LNCaP clone FGC (cell line): Measurements from ENCODE around the gene FAM181B.

Source experiments
- DNase-seq: peaks from one replicate; pipeline ENCODE4 v3.0.0-alpha.2; 2011; ENCODE audit warnings: low read depth
- H3K4me3 ChIP-seq: 2 replicates; pipeline ENCODE4 v1.5.1; 2011; ENCODE audit warnings: mild to moderate bottlenecking, low read depth, low read length, control low read depth
- TF ChIP-seq, protein P1 (sequence below): IDR thresholded peaks from 2 replicates; pipeline ENCODE4 v1.5.1; 2012; ENCODE audit warnings: mild to moderate bottlenecking; ENCODE audit not compliant: control insufficient read depth, insufficient read depth; ENCODE audit errors: extremely low read depth

FAM181B gene

DNA sequence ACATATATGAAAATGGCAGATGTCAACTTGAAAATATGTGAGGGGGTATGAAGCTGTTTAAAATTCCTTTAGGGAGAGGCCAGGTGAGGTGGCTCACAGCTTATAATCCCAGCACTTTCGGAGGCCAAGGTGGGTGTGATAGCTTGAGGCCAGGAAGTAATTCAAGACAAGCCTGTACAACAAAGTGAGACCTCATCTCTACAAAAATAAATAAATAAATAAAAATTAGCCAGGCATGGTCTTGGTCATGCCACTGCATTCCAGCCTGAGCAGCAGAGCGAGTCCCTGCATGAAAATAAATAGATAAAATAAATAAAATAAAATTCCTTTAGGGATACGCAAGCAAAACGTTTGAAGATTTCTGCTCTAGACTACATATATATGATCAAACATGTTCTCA lies 38.1 kb upstream of the FAM181B start:
- TF ChIP-seq, protein P1, sequence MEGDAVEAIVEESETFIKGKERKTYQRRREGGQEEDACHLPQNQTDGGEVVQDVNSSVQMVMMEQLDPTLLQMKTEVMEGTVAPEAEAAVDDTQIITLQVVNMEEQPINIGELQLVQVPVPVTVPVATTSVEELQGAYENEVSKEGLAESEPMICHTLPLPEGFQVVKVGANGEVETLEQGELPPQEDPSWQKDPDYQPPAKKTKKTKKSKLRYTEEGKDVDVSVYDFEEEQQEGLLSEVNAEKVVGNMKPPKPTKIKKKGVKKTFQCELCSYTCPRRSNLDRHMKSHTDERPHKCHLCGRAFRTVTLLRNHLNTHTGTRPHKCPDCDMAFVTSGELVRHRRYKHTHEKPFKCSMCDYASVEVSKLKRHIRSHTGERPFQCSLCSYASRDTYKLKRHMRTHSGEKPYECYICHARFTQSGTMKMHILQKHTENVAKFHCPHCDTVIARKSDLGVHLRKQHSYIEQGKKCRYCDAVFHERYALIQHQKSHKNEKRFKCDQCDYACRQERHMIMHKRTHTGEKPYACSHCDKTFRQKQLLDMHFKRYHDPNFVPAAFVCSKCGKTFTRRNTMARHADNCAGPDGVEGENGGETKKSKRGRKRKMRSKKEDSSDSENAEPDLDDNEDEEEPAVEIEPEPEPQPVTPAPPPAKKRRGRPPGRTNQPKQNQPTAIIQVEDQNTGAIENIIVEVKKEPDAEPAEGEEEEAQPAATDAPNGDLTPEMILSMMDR: no peak
- no peak for DNase-seq

DNA sequence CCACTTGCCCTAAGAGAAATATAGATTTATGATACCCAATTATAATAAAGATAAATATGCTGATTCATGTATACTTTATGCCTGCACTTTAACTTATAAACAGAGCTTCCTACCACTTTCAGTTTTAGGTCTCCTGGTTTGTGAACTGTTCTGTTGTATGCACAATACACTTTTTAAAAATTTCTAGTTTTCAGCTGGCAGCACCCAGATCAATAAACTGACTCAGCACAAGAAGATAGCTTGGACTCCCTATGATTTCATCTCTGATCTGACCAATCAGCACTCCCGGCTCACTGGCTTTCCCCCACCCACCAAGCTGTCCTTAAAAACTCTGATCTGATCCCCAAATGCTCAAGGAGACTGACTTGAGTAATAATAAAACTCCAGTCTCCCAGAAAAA lies 33.5 kb upstream of the FAM181B start:
- no peak for DNase-seq
- TF ChIP-seq, protein P1: no peak

More for the DNA sequence above, 38.1 kb upstream of the FAM181B start:
- no peak overlapping the region for H3K4me3 ChIP-seq

DNA sequence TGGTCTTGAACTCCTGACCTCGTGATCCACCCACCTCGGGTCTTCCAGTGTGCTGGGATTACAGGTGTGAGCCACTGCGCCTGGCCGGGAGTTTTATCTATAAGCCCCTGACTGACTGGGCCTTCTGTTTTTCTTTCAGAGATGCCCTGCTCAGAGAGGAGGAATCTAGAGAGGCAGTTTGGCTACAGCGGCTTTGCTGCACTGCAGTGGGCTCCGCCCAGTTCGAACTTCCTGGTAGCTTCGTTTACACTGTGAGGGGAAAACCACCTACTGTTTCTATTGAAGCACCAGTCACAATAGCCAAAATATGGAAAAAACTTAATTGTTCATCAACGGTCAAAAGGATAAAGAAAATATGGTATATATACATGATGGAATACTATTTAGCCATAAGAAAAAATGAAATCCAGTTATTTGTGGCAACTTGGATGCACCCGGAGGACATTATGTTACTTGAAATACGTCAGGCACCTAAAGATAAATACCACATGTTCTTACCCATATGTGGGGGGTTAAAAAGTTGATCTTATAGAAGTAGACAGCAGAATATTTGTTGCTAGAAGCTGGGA lies 31.9 kb upstream of the FAM181B start:
- TF ChIP-seq, protein P1: no peak
- no peak overlapping the region for H3K4me3 ChIP-seq
- no peak for DNase-seq

More for the DNA sequence above, 33.5 kb upstream of the FAM181B start:
- H3K4me3 ChIP-seq: no peak overlapping the region

DNA sequence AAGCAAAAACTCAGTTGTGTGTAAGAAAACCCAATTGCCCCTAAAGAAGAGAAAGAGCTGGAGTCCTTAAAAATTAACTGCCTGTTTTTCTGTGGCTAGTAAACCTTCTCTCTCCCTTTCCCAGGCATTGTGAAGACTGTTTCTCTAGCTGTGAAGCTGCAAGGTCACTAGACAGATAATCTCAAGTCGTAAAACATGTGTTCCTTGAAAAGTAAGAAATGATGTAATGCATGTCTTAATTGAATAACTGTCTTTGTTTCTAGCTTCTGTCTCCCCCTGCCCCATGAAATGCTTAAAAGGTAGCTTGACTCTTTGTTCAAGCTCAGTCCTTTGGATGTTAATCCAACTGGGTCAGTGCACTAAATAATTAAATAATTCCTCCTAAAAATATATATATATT lies 29.5 kb upstream of the FAM181B start:
- DNase-seq: no peak
- TF ChIP-seq, protein P1: no peak
- no peak overlapping the region for H3K4me3 ChIP-seq

DNA sequence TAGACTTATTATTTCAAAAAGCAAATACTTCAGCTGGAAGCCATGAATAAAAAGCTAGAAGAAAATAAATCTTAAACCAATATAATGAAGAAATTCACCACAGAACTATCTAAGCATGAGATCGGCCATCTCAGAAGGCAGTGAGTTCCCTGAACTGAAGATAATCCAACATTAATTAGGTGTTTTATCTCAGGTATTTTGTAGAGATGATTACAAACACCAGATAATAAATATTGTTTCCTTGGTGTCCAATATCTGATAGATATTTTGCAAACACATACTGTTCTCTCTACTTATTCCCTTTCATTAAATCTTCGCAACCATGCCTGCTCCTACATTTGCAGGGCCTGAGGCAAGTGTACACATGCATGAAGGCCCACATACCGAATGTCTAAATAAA lies 26.0 kb upstream of the FAM181B start:
- H3K4me3 ChIP-seq: no peak overlapping the region
- DNase-seq: no peak
- TF ChIP-seq, protein P1: no peak

DNA sequence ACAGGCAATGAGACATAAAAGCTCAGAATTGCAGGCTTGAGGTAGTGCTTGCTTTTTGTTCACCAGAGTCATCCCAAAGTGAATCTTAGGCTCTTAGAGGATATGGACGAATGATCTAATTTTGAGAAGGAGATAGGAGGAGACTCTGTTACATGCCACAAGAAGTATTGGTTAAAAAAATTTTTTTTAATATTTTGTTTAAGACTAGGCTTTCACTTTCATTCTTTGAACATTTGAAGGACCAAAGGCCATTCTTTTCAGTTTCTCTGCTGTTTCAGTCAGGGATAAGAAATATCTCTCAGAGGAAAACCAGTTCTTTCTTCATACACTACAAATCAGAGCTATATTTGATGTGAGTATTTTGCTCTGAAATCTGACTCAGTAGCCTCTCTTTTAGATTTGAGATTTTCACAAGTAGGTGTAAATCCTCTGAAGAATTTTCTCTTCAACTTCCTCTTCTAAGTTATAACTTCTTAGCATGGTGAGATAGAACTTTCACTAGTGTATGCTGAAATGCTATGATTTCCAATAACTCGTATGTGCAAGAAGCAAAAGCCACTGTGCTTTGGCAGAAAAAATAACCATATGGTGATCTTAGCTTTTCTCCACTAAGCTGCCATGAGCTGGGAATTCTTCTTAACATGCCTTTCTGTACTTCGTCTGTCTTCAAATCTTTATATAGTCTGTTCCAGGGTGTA lies 24.1 kb upstream of the FAM181B start:
- DNase-seq: no peak
- no peak overlapping the region for H3K4me3 ChIP-seq
- TF ChIP-seq, protein P1: no peak
